ENCODE data around the gene SERPINA1. TPM values are rescaled to one million over a fixed set of nuclear protein-coding genes. Genes with fewer than 3 reads are reported as not detected.

Gene SERPINA1
- total and polyA plus RNA-seq, 2 of the 13 experiments (the other 11 are each of a cell fraction or from before 2014, with no cell fraction given): 3,266 to 11,015 TPM

GRCh38 chr14:94376976-94377865 lies 11.2 kb downstream of the SERPINA1 start (continued):
- TF ChIP-seq ZSCAN31 (CRISPR knock-in tag; IDR thresholded peaks at IDR 0.05; ENCODE audit: low read depth) (peak; percentile 72; the same call in 1 of the 2 replicates), ZNF24 (IDR thresholded peaks at IDR 0.05) (no peak), ZNF274 (CRISPR knock-in tag; IDR thresholded peaks at IDR 0.05) (no peak; the same call in 1 of the 2 replicates), STAG1 (CRISPR knock-in tag; IDR thresholded peaks at IDR 0.05) (peak; percentile 3; the same call in 1 of the 2 replicates), ZNF644 (CRISPR knock-in tag; IDR thresholded peaks at IDR 0.05; ENCODE audit: low read depth) (peak; percentile 41; the same call in 1 of the 2 replicates), HNF4G (IDR thresholded peaks at IDR 0.05; ENCODE audit: borderline replicate concordance, low read depth, low read length) (no peak), HNF4G (CRISPR knock-in tag; IDR thresholded peaks at IDR 0.05; ENCODE audit: borderline replicate concordance, low read depth) (no peak), ARID5B (CRISPR knock-in tag; IDR thresholded peaks at IDR 0.05) (peak; percentile 28; the same call in 1 of the 2 replicates), HNRNPLL (IDR thresholded peaks at IDR 0.05; ENCODE audit: low read depth, low read length, poor library complexity, severe bottlenecking) (peak; percentile 8), RBFOX2 (IDR thresholded peaks at IDR 0.05; ENCODE audit: low read depth, low read length) (peak; percentile 66), IRF2 (CRISPR knock-in tag; IDR thresholded peaks at IDR 0.05) (0 out of 2 replicates have a peak, but pooled peaks have one; percentile 8), YEATS2 (CRISPR knock-in tag; IDR thresholded peaks at IDR 0.05; ENCODE audit: borderline replicate concordance) (no peak), IKZF1 (IDR thresholded peaks at IDR 0.05) (no peak), ZNF335 (CRISPR knock-in tag; IDR thresholded peaks at IDR 0.05) (no peak), HMGXB3 (CRISPR knock-in tag; IDR thresholded peaks at IDR 0.05; ENCODE audit: borderline replicate concordance) (no peak; the same call in 1 of the 2 replicates), ZKSCAN1 (IDR thresholded peaks at IDR 0.05; ENCODE audit: low read length) (no peak), ZNF232 (CRISPR knock-in tag; IDR thresholded peaks at IDR 0.05; ENCODE audit: borderline replicate concordance) (0 out of 2 replicates have a peak, but pooled peaks have one; percentile 21), PHF21A (CRISPR knock-in tag; IDR thresholded peaks at IDR 0.05) (peak; percentile 82), KDM4B (CRISPR knock-in tag; IDR thresholded peaks at IDR 0.05) (no peak), RFXAP (CRISPR knock-in tag; IDR thresholded peaks at IDR 0.05; ENCODE audit: borderline replicate concordance) (no peak; the same call in 1 of the 2 replicates)
